Dedifferentiated amniotic fluid mesenchymal stem cell (primary cell): ENCODE data around the gene COMMD1.

Experiments used
- DNase-seq: peaks from one replicate; pipeline ENCODE4 v3.0.0-alpha.2; 2016; ENCODE audit errors: extremely low spot score

COMMD1 gene

DNA sequence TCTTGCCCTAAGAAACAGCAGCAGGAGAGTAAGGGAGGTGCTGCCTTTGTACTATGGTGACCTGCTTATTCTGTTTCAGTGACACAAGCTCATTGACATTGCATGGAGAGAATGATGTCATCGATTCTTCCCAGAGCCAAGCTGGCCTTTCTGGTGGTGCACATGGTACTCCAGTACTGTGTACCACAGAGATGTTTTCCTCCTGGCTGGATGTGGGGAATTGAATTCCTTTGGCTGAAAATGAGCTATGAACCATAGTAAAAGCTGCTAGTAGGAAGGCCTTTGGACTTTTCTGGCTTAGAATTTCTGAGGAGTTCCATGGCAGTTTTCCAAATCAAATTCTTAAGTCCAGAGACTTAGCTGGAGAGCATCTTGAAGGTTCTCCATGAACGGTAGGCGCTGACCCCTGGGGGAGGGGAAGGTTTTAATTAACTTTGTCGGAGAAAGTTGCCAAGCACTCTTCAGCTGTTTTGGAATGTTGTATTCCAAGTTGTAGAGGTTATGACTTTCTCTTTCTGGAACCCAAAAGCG is 273.3 kb downstream of the COMMD1 start:
- DNase-seq, result no peak

DNA sequence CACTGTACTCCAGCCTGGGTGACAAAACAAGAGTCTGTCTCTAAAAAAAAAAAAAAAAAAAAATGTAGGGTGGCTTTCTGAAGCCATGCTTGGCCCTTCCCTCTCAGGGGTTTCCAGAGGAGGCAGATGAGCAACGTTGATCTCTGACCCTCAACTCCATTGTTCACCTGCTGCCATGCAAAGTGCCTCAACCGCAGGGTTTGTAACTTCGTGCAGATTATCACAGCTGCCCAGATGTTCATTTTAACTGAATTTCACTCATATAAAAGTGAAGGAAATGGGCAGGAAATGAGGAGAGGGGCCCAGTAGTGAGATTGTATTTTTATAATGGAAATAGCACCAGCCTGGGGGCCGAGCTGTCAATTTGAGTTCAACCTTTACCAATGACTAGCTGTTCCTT is 275.5 kb downstream of the COMMD1 start:
- no peak for DNase-seq

DNA sequence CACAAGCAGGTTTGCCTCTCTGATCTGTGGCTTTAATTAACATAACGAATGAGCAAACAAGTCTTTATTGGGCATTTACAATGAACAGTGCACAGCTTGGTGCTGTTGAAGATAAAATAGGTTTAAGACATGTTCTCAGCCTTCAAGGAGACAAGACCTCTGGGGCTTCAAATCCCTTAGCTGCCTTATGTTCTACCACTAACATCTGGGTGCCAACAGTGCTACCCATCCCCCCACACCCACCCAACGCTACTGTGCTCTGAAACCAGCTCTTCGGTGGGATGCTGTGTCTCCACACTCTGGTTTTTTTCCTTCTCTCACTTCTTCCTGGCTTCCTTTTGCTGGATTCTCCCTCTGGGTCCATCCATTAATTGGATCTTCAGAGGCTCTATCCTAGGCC is 276.4 kb downstream of the COMMD1 start:
- DNase-seq, result no peak

DNA sequence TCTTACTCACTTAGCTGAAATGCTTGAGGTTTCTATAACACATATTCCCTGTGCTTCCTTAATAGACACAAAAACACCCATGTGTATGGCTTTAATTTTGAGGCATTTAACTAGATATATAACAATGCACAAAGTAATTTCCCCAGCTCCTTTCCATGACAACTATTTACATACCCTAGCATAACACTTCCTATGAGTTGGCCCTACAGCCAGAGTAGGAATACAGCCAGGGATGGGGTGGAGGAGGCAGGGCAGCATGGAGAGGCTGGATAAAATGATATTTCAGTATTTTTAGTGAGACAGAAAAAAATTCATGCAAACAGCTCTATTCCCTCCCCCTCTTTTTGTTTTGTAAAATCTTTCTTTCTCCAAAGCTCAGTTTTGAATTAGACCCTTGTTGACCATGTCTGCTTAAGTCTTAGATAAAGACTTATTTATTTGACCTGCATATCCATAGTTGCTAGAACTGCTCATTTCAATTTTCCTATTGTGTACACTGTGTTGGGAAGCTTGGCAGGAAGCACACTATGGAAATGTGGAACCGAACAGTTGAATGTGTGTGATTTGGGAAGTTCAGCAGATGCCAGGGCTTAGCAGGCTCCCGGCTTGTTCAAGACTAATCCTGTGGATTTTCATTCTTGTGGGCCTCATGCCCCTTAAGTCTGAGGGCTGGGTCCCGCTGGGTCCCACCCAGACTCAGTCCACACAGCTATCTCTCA is 279.2 kb downstream of the COMMD1 start:
- no peak for DNase-seq
